Lower leg skin (tissue), 4 donors: ENCODE results near the gene CDH22. TPM values are rescaled to one million over a fixed set of nuclear protein-coding genes. Genes with fewer than 3 reads are reported as not detected.

Experiments used
- DNase-seq, 2 donors: peaks; one replicate each; pipeline ENCODE4 v3.0.0-alpha.2; 2019; ENCODE audit warnings: low spot score in 2 of 2
- H3K4me3 ChIP-seq: fragments of 200-600 bp; sonication (generic); 2 replicates; pipeline ENCODE4 v1.5.1; 2017; ENCODE audit warnings: mild to moderate bottlenecking, low read depth; ENCODE audit not compliant: poor library complexity, severe bottlenecking
- CTCF ChIP-seq, 3 donors: fragments of 450-650 bp; IDR thresholded peaks; one replicate each; pipeline ENCODE4 v1.5.1; 2016; ENCODE audit warnings: antibody characterized with exemption in 3 of 3, mild to moderate bottlenecking in 3 of 3, moderate library complexity in 2 of 3
- POLR2A ChIP-seq, 2 donors: fragments of 450-650 bp; IDR thresholded peaks; one replicate each; pipeline ENCODE4 v1.6.1; 2016 to 2017; ENCODE audit warnings: antibody characterized with exemption in 2 of 2, mild to moderate bottlenecking in 1 of 2, moderate library complexity in 1 of 2
- WGBS, 2 donors: methylation state at CpG; one replicate each; pipeline ENCODE4 v1.1.5; 2018; 5-methylcytosine and 5-hydroxymethylcytosine counted together
- intact Hi-C: fragments of 100-400 bp; cut with DNase I; formaldehyde crosslinking; loops from one replicate; pipeline ENCODE4 v1.15.0; 2023; ENCODE audit warnings: low total_unique reads
- total RNA-seq, 4 donors: library from RNA; depleted of rRNA; stranded (reverse); fragments of >200 nt; gene quantifications; one replicate each; pipeline ENCODE4 v1.1.0, GENCODE V29; 2016

Gene CDH22
- total RNA-seq, 4 donors from 2014 or later, result 1.6 to 3.0 (median 2.0) TPM

DNA sequence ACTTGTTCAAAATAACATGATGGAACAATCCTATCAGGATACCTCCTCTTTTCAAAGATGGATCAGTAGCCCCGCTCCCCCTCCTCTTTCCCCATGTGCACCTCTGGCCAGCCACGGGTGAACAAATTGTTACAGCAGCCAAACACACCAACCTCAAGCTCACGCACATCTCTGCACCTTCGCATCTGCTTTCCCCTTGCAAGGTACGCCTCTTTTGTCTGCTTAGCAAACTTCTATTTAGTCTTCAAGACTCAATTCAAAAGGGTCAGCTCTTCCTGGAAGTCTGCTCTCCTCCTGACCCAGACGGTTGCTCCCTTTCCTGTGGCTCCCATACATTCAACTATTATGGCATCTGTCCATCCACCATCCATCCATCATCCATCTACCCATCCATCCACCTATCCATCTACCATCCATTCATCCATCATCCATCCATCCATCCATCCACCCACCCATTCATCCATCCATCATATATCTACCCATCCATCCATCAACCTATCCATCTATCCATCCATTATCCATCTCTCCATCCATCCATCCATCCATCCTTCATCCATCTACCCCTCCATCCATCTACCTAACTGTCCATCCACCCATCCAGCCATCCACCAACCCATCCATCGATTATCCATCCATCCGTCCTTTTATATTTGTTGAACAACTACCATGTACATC is 36.3 kb upstream of the CDH22 start:
- TF ChIP-seq CTCF (IDR thresholded peaks at IDR 0.05) (no peak), POLR2A (IDR thresholded peaks at IDR 0.05) (no peak)
- intact Hi-C loops, result loop anchor here (10.0 kb wide), 2 partner anchors 210 to 320 kb away; partner anchors contain the start of gene SLC12A5
- 55 to 60% methylated on average over 8 of the region's 8 CpGs for WGBS, 2 donors

DNA sequence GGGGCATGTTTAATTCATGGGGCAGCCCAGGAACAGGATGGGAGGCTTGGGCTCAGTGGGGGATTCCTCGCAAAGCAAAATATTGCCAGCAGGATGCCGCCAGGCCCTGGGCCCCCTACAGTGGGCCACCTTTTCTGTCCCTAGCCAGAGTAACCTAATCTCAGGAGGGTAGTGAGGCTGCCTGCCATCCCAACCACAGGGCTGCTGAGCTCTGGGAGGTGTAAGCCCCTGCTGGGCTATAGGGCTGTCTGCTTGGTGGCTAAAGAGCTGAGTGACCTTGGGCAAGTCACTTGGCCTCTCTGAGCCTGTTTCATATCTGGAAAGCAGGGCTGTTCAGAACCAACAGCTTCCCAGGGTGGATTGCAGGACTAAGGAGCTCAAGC is 35.7 kb upstream of the CDH22 start:
- no peak for DNase-seq
- WGBS, 2 donors, result 42 to 91% methylated on average over 2 of the region's 2 CpGs
- TF ChIP-seq POLR2A (IDR thresholded peaks at IDR 0.05) (no peak), CTCF (IDR thresholded peaks at IDR 0.05) (no peak)
- intact Hi-C loops, result loop anchor here (10.0 kb wide), 2 partner anchors 209 to 319 kb away; partner anchors contain the start of gene SLC12A5
- H3K4me3 ChIP-seq, result no peak overlapping the region

More for the DNA sequence above, 36.3 kb upstream of the CDH22 start:
- DNase-seq, result no peak
- no peak overlapping the region for H3K4me3 ChIP-seq

GRCh38 chr20:46343348-46343974 is 35.2 kb upstream of the CDH22 start:
- no peak overlapping the region for H3K4me3 ChIP-seq
- DNase-seq, result no peak
- 4 to 5% methylated on average over 17 of the region's 17 CpGs for WGBS, 2 donors
- intact Hi-C loops, result loop anchor here (10.0 kb wide), 2 partner anchors 209 to 319 kb away; partner anchors contain the start of gene SLC12A5
- no peak for TF ChIP-seq POLR2A (IDR thresholded peaks at IDR 0.05)
- TF ChIP-seq CTCF (IDR thresholded peaks at IDR 0.05), result no peak

- TF ChIP-seq CTCF (IDR thresholded peaks at IDR 0.05) (no peak), POLR2A (IDR thresholded peaks at IDR 0.05) (no peak)
- no peak overlapping the region for H3K4me3 ChIP-seq
- WGBS, 2 donors, result 30 to 36% methylated on average over 17 of the region's 17 CpGs
- intact Hi-C loops, result loop anchor here (10.0 kb wide), 2 partner anchors 208 to 318 kb away; partner anchors contain the start of gene SLC12A5
- DNase-seq, result no peak
Measured at GRCh38 chr20:46342451-46343347, 34.4 kb upstream of the CDH22 start.

DNA sequence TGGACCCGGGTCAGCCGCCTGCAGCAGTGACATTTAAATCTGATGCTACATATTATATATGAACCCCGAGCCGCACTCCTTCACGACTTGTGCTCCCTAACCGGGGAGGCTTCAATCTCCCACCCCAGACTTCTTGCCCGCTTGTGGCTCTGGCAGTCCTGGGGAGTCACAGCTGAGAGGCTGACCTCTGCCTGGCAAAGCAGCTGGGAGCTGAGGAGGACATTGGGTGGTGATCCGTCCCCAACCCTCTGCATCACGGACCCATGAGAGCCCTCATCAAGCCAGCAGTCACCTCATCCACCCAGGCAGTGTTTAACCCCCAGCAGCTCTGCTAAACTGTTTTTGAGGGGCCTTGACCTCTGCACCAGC is 33.7 kb upstream of the CDH22 start:
- intact Hi-C loops, result loop anchor here (10.0 kb wide), 2 partner anchors 207 to 317 kb away; partner anchors contain the start of gene SLC12A5

More for the DNA sequence above, 33.7 kb upstream of the CDH22 start:
- TF ChIP-seq POLR2A (IDR thresholded peaks at IDR 0.05), result no peak
- no peak for TF ChIP-seq CTCF (IDR thresholded peaks at IDR 0.05)
- DNase-seq, result no peak
- no peak overlapping the region for H3K4me3 ChIP-seq
- 45 to 52% methylated on average over 9 of the region's 9 CpGs for WGBS, 2 donors
